ENCODE data around the gene TM2D1. TPM values are rescaled to one million over a fixed set of nuclear protein-coding genes. Genes with fewer than 3 reads are reported as not detected.

TM2D1 gene
- total and polyA plus RNA-seq, 9 of the 15 experiments (the other 6 are each of a cell fraction or from before 2014, with no cell fraction given) = 24.5 to 65.2 (median 47.7) TPM

GRCh38 chr1:61670016-61670415 lies 54.9 kb downstream of the TM2D1 start:
- H3K27me3 ChIP-seq (ENCODE audit: control insufficient read depth in 2 of 2, insufficient read depth in 2 of 2, low read length in 2 of 2) = peaks cover 7 to 20% of the 10 kb centered on the region in 2 experiments; a peak in 3 of 5 replicates
- ChIA-PET POLR2A (no interaction called here), CTCF (ENCODE audit: low intra/inter-chr PET ratio) (no interaction called here)
- H3K4me2 ChIP-seq (ENCODE audit: insufficient read depth, low read length) = no peak overlapping the region
- no peaks in the 10 kb centered on the region for H4K20me1 ChIP-seq (replicated peaks; ENCODE audit: control insufficient read depth, insufficient read depth, low read length)
- no peak overlapping the region for H3K4me3 ChIP-seq
- H3K79me2 ChIP-seq (ENCODE audit: control insufficient read depth, insufficient read depth, low read length) = no peaks in the 10 kb centered on the region
- no peaks in the 10 kb centered on the region for H3K9me3 ChIP-seq (replicated peaks; ENCODE audit: control insufficient read depth, insufficient read depth, low read depth, low read length)
- in situ Hi-C loops (cut with MboI) (no loop called here), intact Hi-C loops (cut with micrococcal nuclease) (loop anchor here (10.0 kb wide), 1 partner anchor 65 kb away; no protein-coding TSS in a partner anchor)
- WGBS (ENCODE audit: insufficient coverage, low coverage, missing lambda C conversion rate) = 10% methylated on average over 4 of the region's 4 CpGs
- H3K4me1 ChIP-seq (replicated peaks in 1 of 2; ENCODE audit: control insufficient read depth in 2 of 2, insufficient read depth in 2 of 2, low read length in 2 of 2) = no peaks in the 10 kb centered on the region
- BruUV-seq (replicated peaks) = no TSS peak
- ATAC-seq = no peak
- H2AFZ ChIP-seq (ENCODE audit: low read depth, low read length) = no peak overlapping the region
- H3K36me3 ChIP-seq (ENCODE audit: control insufficient read depth, insufficient read depth, low read length) = no peaks in the 10 kb centered on the region
- TF ChIP-seq ARID3B (CRISPR knock-in tag; IDR thresholded peaks at IDR 0.05; ENCODE audit: borderline replicate concordance) (no peak), CEBPB (tag; IDR thresholded peaks at IDR 0.05) (0 out of 2 replicates have a peak, but pooled peaks have one; percentile 30)
- no peak for DNase-seq (ENCODE audit: extremely low read depth in 1 of 4, low spot score in 3 of 4)
- H3K27ac ChIP-seq (ENCODE audit: extremely low read depth, low read depth, low read length) = no peak overlapping the region
- H3K9ac ChIP-seq (ENCODE audit: insufficient read depth in 1 of 2, low read depth in 2 of 2, low read length in 2 of 2) = no peak overlapping the region
- no peaks in the 10 kb centered on the region for H3K9me1 ChIP-seq (ENCODE audit: control insufficient read depth, insufficient read depth, low read length)
- FAIRE-seq = no peak

- ATAC-seq (peak; percentile 45; the same call in 1 of the 3 replicates), FAIRE-seq (peak; percentile 44), DNase-seq (ENCODE audit: extremely low read depth in 1 of 4, low spot score in 3 of 4) (peak in 2 of 4 experiments; percentile 9 to 14)
- Histone ChIP-seq H3K9me3 (replicated peaks; ENCODE audit: control insufficient read depth, insufficient read depth, low read depth, low read length) (no peaks in the 10 kb centered on the region), H3K79me2 (ENCODE audit: control insufficient read depth, insufficient read depth, low read length) (no peaks in the 10 kb centered on the region), H3K27me3 (ENCODE audit: control insufficient read depth in 2 of 2, insufficient read depth in 2 of 2, low read length in 2 of 2) (peaks cover 0 to 20% of the 10 kb centered on the region in 2 experiments; a peak in 2 of 5 replicates), H4K20me1 (replicated peaks; ENCODE audit: control insufficient read depth, insufficient read depth, low read length) (no peaks in the 10 kb centered on the region), H3K9me1 (ENCODE audit: control insufficient read depth, insufficient read depth, low read length) (no peaks in the 10 kb centered on the region), H3K27ac (ENCODE audit: extremely low read depth, low read depth, low read length) (no peak overlapping the region), H3K36me3 (ENCODE audit: control insufficient read depth, insufficient read depth, low read length) (no peaks in the 10 kb centered on the region), H3K4me3 (no peak overlapping the region), H3K4me2 (ENCODE audit: insufficient read depth, low read length) (no peak overlapping the region), H3K9ac (ENCODE audit: insufficient read depth in 1 of 2, low read depth in 2 of 2, low read length in 2 of 2) (no peak overlapping the region), H2AFZ (ENCODE audit: low read depth, low read length) (no peak overlapping the region), H3K4me1 (replicated peaks in 1 of 2; ENCODE audit: control insufficient read depth in 2 of 2, insufficient read depth in 2 of 2, low read length in 2 of 2) (peaks cover 0 to 5% of the 10 kb centered on the region in 2 experiments; a peak in 2 of 5 replicates)
- in situ Hi-C loops (cut with MboI) = no loop called here
- intact Hi-C loops (cut with micrococcal nuclease) = loop anchor here (5.0 kb wide), 1 partner anchor 687 kb away; no protein-coding TSS in a partner anchor
- peak in 1 of 2 experiments; percentile 46; a peak in 2 of 4 replicates for TF ChIP-seq RAD21 (CRISPR knock-in tag; conservative IDR thresholded peaks at IDR 0.05 in 1 of 2, IDR thresholded peaks at IDR 0.05 in 1 of 2)
- TF ChIP-seq ZNF584 (CRISPR knock-in tag; IDR thresholded peaks at IDR 0.05; ENCODE audit: low read depth) = no peak
- peak in 2 of 3 experiments; percentile 36 to 42; a peak in 4 of 6 replicates for TF ChIP-seq CTCF (IDR thresholded peaks at IDR 0.05 in 2 of 3, conservative IDR thresholded peaks at IDR 0.05 in 1 of 3; ENCODE audit: insufficient read depth in 2 of 3, low read depth in 1 of 3, low read length in 3 of 3)
- 5% methylated on average over 2 of the region's 2 CpGs for WGBS (ENCODE audit: insufficient coverage, low coverage, missing lambda C conversion rate)
- CTCF ChIA-PET (ENCODE audit: low intra/inter-chr PET ratio) = no interaction called here
- POLR2A ChIA-PET = interaction anchor here (1.0 kb wide), 1 partner anchor 9 kb away, joined by 4 read pairs; no protein-coding TSS in a partner anchor
- BruUV-seq (replicated peaks) = no TSS peak
These were observed 65.9 kb downstream of the TM2D1 start for GRCh38 chr1:61659061-61659460.

Measured in K562 (cell line).